GM19238 (cell line): ENCODE measurements around the gene NCKAP5.
"Not testable (repeated sequence)": the region's sequence is repeated elsewhere in the genome, so short reads cannot be mapped to it uniquely, and the experiment has no call there.

Experiments used
- DNase-seq: peaks from one replicate; pipeline ENCODE4 v3.0.0; 2011; ENCODE audit warnings: low spot score; ENCODE audit not compliant: insufficient read length

Gene NCKAP5

GRCh38 chr2:133223226-133223625, 345.0 kb downstream of the NCKAP5 start:
- no peak for DNase-seq

GRCh38 chr2:133221398-133221797, 346.9 kb downstream of the NCKAP5 start:
- DNase-seq, result no peak

DNA sequence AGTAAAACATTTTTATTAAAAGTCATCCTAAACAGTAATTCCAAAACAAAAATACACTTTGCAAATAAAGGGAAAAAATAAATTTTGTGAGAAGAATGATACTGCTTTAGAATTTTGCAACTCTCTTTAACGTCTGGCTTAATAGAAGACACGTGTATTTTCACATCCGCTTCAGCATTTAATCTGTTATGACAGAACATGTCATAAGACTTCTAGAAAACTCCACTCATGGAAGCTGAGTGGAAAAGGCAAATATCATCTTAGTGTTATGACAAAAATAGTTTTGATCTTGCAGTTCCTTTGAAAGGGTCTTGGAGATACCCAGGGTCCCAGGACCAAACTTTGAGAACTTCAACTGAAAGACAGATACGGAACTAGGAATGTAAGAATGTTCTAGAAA, 350.1 kb downstream of the NCKAP5 start:
- no peak for DNase-seq

DNA sequence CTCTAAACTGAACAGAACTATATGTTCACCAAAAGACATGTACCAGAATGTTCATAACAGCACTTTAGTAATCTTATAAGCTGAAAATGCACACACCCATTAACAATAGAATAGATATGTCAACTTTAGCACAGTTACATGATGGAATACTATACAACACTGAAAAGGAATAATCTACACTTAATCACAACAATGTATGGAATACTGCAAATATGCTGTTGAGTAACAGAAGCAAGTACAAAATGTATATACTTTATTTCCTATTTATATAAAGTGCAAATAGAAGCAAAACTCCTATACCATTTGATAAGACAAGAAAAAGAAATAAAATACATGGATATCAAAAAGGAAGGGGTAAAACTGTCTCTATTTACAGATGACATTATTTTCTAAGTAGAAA, 352.8 kb downstream of the NCKAP5 start:
- no peak for DNase-seq

DNA sequence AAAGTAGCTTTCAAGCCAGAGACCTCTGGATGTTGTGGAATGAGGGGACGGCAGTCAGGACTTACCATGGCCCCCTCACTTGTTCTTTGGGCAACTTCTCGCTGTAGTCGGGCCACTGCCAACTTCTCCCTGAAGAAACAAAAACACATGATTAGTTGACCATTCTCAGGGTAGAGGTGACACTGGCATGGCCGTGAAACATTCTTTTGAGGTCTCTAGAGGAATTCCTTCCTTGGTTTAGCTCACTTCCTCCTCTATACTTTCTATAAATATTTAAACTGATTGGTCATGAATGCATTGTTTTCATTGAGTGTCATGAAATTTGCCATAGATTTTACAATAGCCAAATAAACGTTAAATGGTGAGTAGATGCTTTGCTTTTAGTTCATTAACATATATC, 354.6 kb downstream of the NCKAP5 start:
- no peak for DNase-seq

- no peak for DNase-seq
Observed at GRCh38 chr2:133209325-133209724, 358.9 kb downstream of the NCKAP5 start.

DNA sequence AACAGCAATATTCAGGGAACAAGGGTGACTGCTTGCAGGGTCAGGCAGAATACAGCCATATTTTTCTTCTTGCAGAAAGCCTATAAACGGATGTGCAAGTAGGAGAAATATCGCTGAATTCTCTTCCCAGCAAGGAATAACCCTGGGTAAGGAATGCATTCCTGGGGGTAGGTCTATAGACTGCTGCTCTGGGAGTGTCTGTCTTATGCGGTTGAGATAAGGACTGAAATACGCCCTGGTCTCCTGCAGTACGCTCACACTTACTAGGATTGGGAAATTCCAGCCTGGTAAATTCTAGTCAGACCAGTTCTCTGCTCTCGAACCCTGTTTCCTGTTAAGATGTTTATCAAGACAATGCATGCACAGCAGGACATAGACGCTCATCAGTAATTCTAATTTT, 361.6 kb downstream of the NCKAP5 start:
- not testable (repeated sequence) for DNase-seq

GRCh38 chr2:133204421-133204820, 363.8 kb downstream of the NCKAP5 start:
- no peak for DNase-seq

- no peak for DNase-seq
Observed at GRCh38 chr2:133200684-133201421, 367.4 kb downstream of the NCKAP5 start.

DNA sequence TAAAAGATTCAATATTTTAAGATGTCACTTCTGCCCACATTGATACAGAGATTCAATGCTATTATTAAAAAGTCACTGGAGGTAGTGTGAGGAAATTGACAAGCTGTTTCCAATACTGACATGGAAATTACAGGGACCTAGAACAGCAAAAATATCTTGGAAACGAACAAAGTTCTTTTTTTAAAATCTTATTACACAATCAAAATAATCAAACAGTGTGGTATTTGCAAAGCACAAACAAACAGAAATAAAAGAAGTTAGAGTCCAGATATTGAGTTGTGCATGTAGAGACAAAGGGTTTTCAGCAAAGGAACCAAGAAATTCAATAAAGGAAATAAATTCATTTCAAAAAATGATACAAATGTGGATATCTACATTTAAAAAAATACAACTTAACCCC, 369.6 kb downstream of the NCKAP5 start:
- no peak for DNase-seq

DNA sequence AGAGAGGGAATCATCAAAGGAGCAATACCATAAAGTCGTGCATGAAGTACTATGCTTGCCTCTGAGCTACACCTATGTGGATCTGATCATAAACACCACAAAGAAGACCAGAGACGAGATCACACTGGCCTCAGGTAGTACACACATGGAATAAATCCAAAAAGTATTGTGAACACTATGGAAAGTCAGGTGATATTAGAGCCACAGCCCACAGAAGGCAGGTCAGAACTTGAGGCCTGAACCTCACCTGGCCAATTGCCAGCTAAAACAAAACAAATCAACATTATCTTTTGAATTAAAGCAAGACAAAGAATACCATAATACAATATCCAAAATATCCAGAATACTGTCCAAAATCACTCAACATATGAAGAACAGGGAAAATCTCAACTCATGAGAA, 371.1 kb downstream of the NCKAP5 start:
- DNase-seq, result no peak

- DNase-seq, result no peak
Observed at GRCh38 chr2:133194777-133195335, 373.4 kb downstream of the NCKAP5 start.

DNA sequence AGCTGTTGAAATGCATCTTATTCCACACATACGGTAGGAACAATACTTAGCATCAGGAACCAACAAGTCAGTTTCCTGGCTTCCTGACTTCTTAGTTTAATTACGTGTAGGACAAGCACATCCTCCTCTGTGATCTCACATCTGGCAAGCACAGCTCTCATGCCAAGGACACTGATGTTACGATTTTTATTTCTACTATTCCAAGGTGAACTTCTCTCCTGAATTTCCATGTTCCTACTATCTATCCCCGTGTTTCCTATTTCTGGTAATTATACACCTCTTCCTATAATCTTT, 374.0 kb downstream of the NCKAP5 start:
- DNase-seq, result no peak

- no peak for DNase-seq
Observed at GRCh38 chr2:133193544-133194361, 374.5 kb downstream of the NCKAP5 start.

GRCh38 chr2:133192028-133192427, 376.2 kb downstream of the NCKAP5 start:
- DNase-seq, result no peak

DNA sequence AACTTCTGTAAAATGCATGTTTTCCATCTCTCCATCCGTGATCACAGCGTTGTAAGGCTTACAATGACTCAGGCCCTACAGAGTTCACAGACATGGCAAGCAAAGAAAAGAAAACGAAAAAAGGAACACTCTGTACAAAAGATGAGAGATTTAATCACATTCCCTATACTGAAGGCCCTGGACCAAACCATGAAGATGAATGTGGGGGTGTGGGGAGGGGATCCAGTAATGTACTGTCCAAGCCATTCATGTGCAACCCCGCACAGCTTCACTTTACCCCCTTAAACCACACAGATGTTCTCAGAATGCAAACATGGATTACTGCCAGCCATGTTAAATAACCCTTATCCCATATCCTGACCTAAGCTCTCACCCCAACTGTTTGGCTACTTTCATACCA, 391.1 kb downstream of the NCKAP5 start:
- DNase-seq, result no peak

GRCh38 chr2:133175926-133176325, 392.3 kb downstream of the NCKAP5 start:
- DNase-seq, result no peak

DNA sequence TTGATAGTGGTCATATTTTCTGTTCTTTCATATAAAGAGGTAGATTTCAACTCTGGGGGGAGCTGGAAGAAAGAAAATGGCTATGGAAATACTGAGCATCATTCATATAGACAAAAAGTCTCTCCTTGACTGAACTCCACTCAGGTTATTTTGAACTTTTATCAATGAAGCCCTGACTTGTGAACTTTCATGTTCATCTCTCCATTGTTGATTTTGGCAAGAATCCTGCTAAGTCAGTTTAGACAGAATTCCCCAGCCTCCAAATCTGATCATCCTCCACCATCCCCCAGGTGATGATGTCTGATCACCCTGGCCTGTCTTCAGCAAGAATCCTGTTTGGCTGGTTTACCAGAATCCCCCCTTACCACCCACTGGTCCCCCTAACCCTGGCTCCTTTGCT, 395.0 kb downstream of the NCKAP5 start:
- DNase-seq, result no peak

DNA sequence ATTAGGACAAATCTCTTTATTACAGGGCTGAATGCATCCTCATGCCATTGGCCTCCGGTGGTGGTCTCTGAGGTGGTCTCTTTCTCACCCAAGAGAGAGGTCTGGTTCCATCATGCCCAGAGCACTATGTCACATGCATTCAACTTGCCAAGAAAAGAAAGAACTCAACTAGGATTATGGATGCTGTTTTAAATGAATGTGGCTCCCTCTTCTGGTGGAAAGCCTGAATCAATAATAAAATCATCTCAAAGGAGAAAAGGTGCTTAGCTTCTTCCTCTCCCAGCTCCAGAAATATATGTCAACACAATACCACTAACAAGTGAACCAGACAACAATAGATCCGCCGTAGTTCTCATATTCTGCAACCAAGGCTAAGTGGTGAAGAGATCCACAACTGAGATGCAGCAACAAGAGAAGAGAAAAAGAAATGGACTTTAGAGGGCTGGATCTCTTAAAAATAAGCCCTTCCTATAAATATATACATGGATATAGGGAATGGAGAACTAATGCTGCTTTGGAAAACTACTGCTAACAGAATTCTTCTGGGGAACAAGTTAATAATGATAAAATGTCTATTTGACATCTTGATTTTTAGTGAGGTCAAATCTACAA, 396.8 kb downstream of the NCKAP5 start:
- DNase-seq, result no peak

DNA sequence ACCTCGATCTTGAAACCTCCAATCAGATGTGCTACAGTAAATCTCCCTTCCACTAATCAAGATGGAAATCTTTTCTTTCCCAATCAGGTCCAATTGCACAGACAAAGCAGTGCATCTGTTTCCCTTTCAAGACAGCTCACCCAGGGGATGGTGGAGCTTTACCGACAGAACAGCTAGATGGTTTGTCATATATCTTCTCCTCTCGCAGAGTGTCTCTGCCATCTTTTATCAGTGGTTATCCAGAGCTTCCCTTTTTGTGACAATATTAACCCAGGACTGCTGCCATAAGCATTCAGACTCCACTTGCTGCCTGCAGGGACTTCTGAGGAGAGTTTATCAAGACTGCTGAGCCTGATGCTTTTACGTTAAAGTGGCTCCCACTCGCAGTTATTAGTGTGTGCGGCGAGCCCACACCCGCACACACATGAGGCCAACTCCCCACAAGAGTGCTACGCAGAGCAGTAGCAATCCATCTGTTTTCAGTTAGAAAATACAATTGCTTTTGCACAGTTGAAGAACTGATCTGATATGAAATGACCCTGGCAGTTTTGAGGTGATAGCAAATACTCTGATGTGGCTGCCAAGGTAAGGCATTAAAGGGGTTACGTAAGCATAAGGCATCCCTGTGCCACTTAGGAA, 398.9 kb downstream of the NCKAP5 start:
- no peak for DNase-seq

DNA sequence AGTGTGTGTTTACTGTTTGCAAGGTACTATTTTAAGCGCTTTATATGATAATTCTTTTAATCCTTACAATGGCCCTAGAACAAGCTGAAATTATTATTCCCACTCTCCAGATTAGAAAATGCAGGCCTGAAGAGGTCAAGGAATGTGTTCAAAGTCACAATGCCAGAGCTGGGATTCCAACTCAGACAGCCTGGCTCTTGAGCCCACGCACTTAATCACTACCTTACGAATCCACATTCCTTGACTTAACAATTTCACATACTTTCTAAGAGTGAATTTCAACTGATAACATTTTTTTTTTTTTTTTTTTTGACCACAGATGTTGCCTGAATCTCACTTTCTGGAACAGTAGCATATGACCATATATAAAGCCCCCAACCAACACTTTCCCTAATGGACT, 400.3 kb downstream of the NCKAP5 start:
- no peak for DNase-seq

DNA sequence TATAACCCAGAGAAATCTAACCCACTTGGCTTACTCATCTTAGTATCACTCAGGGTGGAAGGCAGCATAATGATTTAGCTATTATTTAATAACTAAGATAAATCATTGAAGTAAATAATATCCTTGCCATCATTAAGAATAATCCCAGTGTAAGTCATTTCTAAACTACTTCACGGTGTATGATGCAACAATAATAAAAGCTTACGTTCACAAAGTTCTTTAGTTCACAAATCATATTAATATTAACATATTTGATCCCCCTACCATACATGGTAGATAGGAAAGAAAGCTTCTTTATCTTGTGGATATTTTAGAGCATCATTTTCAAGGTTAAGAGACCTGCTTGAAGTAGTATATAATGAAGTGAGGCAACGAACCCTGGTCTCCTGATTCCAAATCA, 401.0 kb downstream of the NCKAP5 start:
- DNase-seq, result no peak
